ENCODE measurements around the gene SLC25A52.
"Not testable (repeated sequence)": the region's sequence is repeated elsewhere in the genome, so short reads cannot be mapped to it uniquely, and the experiment has no call there.

Gene SLC25A52

GRCh38 chr18:31741097-31741735 lies 19.5 kb downstream of the SLC25A52 start:
- no peak for DNase-seq (ENCODE audit: low spot score)
- FAIRE-seq: no peak

DNA sequence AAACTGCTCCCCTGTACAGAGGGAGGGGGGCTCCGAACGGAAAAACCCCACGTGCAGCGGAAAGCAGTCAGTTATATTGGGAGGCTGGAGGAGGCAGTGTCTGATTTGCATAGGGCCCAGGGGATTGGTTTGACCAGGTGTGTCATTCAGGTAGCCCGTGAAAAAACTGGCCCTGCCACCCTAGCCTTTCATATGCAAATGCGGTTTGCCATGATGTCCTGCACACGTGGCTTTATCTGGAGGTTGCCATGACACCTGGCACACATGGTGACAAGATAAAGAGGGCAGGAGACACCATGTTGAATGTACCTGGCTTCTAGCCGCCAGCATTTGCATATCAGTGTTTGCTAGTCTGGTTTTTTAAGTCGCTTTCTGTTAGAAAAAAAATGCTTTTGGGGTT lies 20.5 kb downstream of the SLC25A52 start:
- FAIRE-seq (no peak), DNase-seq (ENCODE audit: low spot score) (no peak)

- FAIRE-seq: no peak
- DNase-seq (ENCODE audit: low spot score): no peak
Measured at GRCh38 chr18:31739651-31740050, 21.0 kb downstream of the SLC25A52 start.

- DNase-seq (ENCODE audit: low spot score) (no peak), FAIRE-seq (no peak)
Measured at GRCh38 chr18:31738460-31739407, 21.9 kb downstream of the SLC25A52 start.

DNA sequence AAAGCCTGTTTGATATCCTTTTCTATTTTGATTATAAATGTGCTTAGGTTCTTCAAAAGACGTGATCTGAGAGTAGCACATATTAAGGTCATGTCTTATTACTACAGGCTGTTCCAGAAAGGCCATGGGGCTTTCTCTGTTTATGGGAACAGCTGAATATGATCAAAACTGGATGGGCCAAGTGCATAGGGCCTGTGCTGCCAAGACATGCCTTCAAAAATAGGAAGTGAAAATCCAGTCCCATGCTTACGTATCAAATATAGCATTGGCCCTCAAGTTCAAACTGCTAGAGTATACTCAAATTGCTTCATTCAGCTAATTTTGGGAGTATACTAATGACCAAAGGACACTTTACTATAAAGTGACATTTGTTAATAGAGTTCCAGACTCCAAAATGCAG lies 24.1 kb downstream of the SLC25A52 start:
- no peak for FAIRE-seq
- DNase-seq (ENCODE audit: low spot score): no peak

DNA sequence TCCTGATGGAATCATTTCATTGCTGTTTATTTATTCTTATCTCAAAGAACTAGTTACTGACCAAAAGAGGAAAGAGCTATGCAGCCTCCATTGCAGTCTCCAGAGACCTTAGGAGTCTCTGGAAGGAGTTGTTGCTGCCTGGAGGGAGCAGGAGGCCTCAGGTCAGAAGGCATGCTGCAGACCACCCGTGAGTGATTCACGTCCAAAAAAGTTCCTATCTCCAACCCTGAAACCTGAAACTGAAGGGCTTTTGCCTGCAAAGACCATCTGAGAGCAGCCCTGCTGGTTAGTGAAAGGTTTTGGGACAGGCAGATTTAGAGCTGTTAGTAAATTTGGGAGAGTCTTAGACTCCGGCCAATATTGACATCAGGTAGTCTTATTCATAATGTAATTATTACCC lies 29.1 kb downstream of the SLC25A52 start:
- FAIRE-seq (no peak), DNase-seq (ENCODE audit: low spot score) (no peak)

GRCh38 chr18:31729196-31729595 lies 31.5 kb downstream of the SLC25A52 start:
- not testable (repeated sequence) for FAIRE-seq; DNase-seq (ENCODE audit: low spot score)

DNA sequence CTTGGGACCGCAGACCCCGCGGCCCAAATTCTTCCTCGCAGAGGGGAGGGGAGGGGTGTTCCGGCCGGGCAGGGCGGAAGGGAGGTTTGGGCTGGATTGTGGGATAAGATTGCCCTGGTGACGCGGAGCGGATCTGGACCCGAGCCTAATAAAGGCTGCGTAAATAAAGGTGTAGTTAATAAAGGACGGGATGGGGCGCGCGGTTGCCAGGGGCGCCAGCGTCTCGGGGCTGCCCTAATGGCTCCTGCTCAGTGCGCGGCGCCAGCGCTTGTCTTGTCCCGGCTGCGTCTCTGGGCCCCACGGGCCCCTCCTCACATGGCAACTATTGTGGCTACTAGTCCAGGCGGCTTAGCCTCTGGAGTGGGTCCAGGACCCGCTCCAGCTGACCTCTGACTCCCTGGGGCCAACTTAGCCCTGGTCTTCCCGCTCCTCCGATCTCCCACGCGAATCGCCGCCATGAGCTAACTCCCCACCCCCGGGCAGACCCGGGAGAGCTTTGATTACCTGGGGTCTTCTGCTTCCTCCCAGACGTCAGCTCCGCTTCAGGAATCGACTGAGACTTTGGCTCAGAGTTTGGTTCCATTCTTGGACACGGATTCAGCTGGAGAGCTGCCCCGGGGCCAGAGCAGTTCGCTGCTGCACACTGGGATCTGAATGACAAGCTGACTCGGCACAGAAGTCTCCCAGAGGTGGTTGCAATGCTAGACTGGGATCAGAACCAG lies 36.5 kb downstream of the SLC25A52 start:
- no peak for FAIRE-seq

DNA sequence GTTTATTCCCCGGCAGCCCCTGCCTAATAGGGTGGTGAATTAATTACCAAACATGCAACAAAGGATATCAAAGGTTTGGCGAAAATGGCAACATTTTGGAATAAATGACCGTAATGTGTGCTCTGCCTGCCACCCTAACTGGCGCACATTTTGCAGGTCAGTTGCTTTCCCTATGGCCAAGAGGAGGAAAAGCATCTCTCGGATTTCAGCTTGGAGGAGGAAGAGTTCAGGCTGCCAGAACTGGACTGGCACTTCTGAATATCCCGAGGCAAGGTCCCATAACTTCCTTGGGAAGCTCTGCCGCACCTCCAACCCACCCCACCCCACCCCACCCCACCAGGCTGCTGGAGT lies 37.1 kb downstream of the SLC25A52 start:
- FAIRE-seq (no peak), DNase-seq (ENCODE audit: low spot score) (no peak)

More for the DNA sequence above, 36.5 kb downstream of the SLC25A52 start:
- DNase-seq (ENCODE audit: low spot score): no peak

GRCh38 chr18:31722369-31722957 lies 38.2 kb downstream of the SLC25A52 start:
- FAIRE-seq: no peak

GRCh38 chr18:31721601-31722000 lies 39.1 kb downstream of the SLC25A52 start:
- DNase-seq (ENCODE audit: low spot score) (no peak), FAIRE-seq (no peak)

More at GRCh38 chr18:31722369-31722957, 38.2 kb downstream of the SLC25A52 start:
- DNase-seq (ENCODE audit: low spot score): peak; percentile 61

GRCh38 chr18:31720867-31721266 lies 39.8 kb downstream of the SLC25A52 start:
- DNase-seq (ENCODE audit: low spot score): no peak
- FAIRE-seq: no peak

DNA sequence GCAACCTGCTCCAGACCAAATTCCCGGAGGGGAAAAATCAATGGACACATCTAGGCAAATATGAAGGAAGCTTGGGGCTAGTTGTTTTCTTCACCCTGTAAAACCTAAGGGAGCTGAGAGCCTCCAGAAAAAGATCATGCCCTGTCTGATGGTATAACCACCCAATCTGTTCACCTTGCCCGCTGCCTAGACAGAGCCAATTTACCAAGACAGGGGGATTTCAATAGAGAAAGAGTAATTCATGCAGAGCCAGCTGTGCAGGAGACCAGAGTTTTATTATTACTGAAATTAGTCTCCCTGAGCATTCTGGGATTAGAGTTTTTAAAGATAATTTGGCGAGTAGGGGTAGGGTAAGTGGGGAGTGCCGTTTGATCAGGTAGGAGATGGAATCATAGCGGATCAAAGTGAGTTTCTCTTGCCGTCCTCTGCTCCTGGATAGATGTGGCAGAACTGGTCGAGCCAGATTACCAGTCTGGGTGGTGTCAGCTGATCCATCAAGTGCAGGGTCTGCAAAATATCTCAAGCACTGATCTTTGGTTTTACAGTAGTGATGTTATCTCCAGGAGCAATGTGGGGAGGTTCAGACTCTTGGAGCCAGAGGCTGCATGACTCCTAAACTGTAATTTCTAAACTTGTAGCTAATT lies 41.2 kb downstream of the SLC25A52 start:
- no peak for DNase-seq (ENCODE audit: low spot score)
- FAIRE-seq: no peak

DNA sequence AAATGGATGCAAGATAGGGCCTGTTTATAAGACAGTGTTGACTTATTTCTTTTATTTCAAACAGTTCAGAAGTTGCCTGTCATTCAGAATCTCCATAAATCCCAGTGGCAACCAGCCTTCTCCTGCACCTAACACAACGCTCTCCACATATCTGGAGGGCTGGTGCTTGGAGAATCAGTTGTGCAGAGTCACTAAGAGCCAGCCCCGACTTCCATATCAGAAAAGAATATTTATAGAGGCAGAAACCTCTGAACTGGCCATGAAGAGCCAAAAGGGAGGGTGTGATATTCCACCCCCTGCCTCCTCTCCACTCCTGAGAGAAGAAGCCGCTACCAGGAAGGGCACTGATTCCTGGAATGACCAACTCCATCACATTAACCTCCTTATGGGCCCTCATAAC lies 42.3 kb downstream of the SLC25A52 start:
- DNase-seq (ENCODE audit: low spot score): no peak
- no peak for FAIRE-seq

- DNase-seq (ENCODE audit: low spot score) (no peak), FAIRE-seq (no peak)
Measured at GRCh38 chr18:31716362-31716761, 44.3 kb downstream of the SLC25A52 start.

GRCh38 chr18:31711365-31712172 lies 49.1 kb downstream of the SLC25A52 start:
- FAIRE-seq: no peak
- DNase-seq (ENCODE audit: low spot score): no peak

DNA sequence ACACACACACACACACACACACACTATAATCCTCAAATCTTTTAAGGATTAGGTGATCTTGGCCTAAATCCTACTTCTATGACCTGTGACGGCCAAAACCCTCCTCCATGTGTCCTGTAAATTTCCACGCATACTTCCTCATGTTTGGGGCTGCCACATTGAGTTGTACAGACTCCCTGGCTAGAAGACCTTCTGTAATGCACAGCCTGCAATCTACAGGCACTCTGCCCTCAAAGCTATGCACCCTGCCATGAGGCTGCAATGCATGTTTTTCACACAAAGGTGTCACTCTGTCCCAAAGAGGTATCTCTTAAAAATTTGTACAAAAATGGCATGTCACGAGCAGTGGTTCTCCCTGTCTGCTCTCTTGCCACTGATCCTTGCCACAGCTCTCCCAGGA lies 49.9 kb downstream of the SLC25A52 start:
- DNase-seq (ENCODE audit: low spot score) (no peak), FAIRE-seq (no peak)
